ENCODE data around the gene ZNF496. TPM values are rescaled to one million over a fixed set of nuclear protein-coding genes. Genes with fewer than 3 reads are reported as not detected.

Gene ZNF496
- total RNA-seq, 1 donor from 2014 or later: 14.8 TPM

DNA sequence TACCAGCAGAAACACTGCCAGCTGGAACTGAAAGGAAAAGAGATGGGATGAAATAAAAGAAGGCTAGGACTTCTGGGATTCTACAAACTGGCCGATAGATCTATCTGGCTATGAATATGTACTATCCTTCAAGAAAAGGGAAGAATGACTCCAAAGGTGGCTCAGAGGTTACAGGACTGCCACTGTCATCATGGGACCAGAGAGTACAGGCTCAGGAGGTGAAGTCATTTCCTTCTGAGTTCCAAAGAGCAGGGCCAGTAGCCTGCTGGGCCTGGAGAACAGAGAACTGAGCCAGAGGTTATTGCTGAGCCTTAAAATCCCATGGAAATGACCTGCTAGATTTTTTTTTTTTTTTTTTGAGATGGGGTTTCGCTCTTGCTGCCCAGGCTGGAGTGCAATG, 27.6 kb downstream of the ZNF496 start:
- no peak overlapping the region for H3K27ac Mint-ChIP-seq
- intact Hi-C loops (cut with micrococcal nuclease): loop anchor here (1.0 kb wide), 1 partner anchor 38 kb away; no protein-coding TSS in a partner anchor
- no peak overlapping the region for H3K4me3 Mint-ChIP-seq
- no peak for DNase-seq (ENCODE audit: low spot score)
- H3K9me3 Mint-ChIP-seq: no peaks in the 10 kb centered on the region
- H3K4me1 Mint-ChIP-seq (ENCODE audit: low read depth): no peaks in the 10 kb centered on the region
- H3K27me3 Mint-ChIP-seq (ENCODE audit: insufficient read depth): no peaks in the 10 kb centered on the region
- H3K36me3 Mint-ChIP-seq (ENCODE audit: low read depth): peaks cover 3% of the 10 kb centered on the region

- Mint-ChIP-seq H3K4me1 (ENCODE audit: low read depth) (no peaks in the 10 kb centered on the region), H3K36me3 (ENCODE audit: low read depth) (peaks cover 3% of the 10 kb centered on the region), H3K27me3 (ENCODE audit: insufficient read depth) (no peaks in the 10 kb centered on the region), H3K27ac (no peak overlapping the region), H3K9me3 (no peaks in the 10 kb centered on the region), H3K4me3 (no peak overlapping the region)
- intact Hi-C loops (cut with micrococcal nuclease): no loop called here
- no peak for DNase-seq (ENCODE audit: low spot score)
Observed at GRCh38 chr1:247303216-247303615, 28.5 kb downstream of the ZNF496 start.

GRCh38 chr1:247301176-247301540, 30.5 kb downstream of the ZNF496 start:
- H3K4me3 Mint-ChIP-seq: no peak overlapping the region
- intact Hi-C loops (cut with micrococcal nuclease): no loop called here
- H3K9me3 Mint-ChIP-seq: no peaks in the 10 kb centered on the region
- no peak overlapping the region for H3K27ac Mint-ChIP-seq
- DNase-seq (ENCODE audit: low spot score): no peak
- no peaks in the 10 kb centered on the region for H3K4me1 Mint-ChIP-seq (ENCODE audit: low read depth)
- no peaks in the 10 kb centered on the region for H3K27me3 Mint-ChIP-seq (ENCODE audit: insufficient read depth)
- peaks cover 3% of the 10 kb centered on the region for H3K36me3 Mint-ChIP-seq (ENCODE audit: low read depth)

- Mint-ChIP-seq H3K36me3 (ENCODE audit: low read depth) (peaks cover 3% of the 10 kb centered on the region), H3K9me3 (no peaks in the 10 kb centered on the region), H3K27ac (no peak overlapping the region), H3K27me3 (ENCODE audit: insufficient read depth) (no peaks in the 10 kb centered on the region), H3K4me3 (no peak overlapping the region), H3K4me1 (ENCODE audit: low read depth) (no peaks in the 10 kb centered on the region)
- DNase-seq (ENCODE audit: low spot score): no peak
- intact Hi-C loops (cut with micrococcal nuclease): no loop called here
Observed at GRCh38 chr1:247300491-247301175, 31.0 kb downstream of the ZNF496 start.

- Mint-ChIP-seq H3K36me3 (ENCODE audit: low read depth) (peaks cover 3% of the 10 kb centered on the region), H3K9me3 (no peaks in the 10 kb centered on the region), H3K4me3 (no peak overlapping the region), H3K4me1 (ENCODE audit: low read depth) (no peaks in the 10 kb centered on the region), H3K27me3 (ENCODE audit: insufficient read depth) (no peaks in the 10 kb centered on the region), H3K27ac (no peak overlapping the region)
- no peak for DNase-seq (ENCODE audit: low spot score)
- intact Hi-C loops (cut with micrococcal nuclease): no loop called here
Observed at GRCh38 chr1:247299723-247300381, 31.8 kb downstream of the ZNF496 start.

DNA sequence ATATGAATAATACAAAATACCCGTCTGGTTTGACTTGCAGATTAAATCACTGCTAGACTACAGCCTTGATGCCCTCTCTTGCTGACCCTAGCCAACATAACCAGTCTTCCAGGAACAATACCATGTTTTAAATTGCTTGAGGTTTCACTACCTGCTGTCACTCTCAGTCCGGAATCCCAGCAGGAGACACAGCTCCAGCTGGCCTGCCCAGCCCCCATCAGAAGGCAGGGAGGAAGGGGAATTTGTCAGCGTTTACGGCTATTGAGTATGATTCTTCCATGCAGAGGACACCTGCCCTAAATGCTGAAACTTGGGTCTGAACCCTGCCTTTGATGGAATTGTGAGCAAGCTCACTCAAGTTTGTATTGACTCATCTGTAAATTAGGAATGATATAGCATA, 33.0 kb downstream of the ZNF496 start:
- Mint-ChIP-seq H3K9me3 (no peaks in the 10 kb centered on the region), H3K4me1 (ENCODE audit: low read depth) (no peaks in the 10 kb centered on the region), H3K36me3 (ENCODE audit: low read depth) (peaks cover 3% of the 10 kb centered on the region), H3K27me3 (ENCODE audit: insufficient read depth) (no peaks in the 10 kb centered on the region), H3K4me3 (no peak overlapping the region), H3K27ac (no peak overlapping the region)
- intact Hi-C loops (cut with micrococcal nuclease): no loop called here
- no peak for DNase-seq (ENCODE audit: low spot score)

- intact Hi-C loops (cut with micrococcal nuclease): no loop called here
- Mint-ChIP-seq H3K9me3 (no peaks in the 10 kb centered on the region), H3K4me3 (no peak overlapping the region), H3K27ac (no peak overlapping the region), H3K27me3 (ENCODE audit: insufficient read depth) (no peaks in the 10 kb centered on the region), H3K4me1 (ENCODE audit: low read depth) (no peaks in the 10 kb centered on the region), H3K36me3 (ENCODE audit: low read depth) (peaks cover 3% of the 10 kb centered on the region)
- DNase-seq (ENCODE audit: low spot score): no peak
Observed at GRCh38 chr1:247298124-247298481, 33.6 kb downstream of the ZNF496 start.

GRCh38 chr1:247297263-247298123, 34.2 kb downstream of the ZNF496 start:
- Mint-ChIP-seq H3K4me3 (no peak overlapping the region), H3K9me3 (no peaks in the 10 kb centered on the region), H3K4me1 (ENCODE audit: low read depth) (no peaks in the 10 kb centered on the region), H3K27ac (no peak overlapping the region), H3K27me3 (ENCODE audit: insufficient read depth) (no peaks in the 10 kb centered on the region), H3K36me3 (ENCODE audit: low read depth) (peaks cover under 1% of the 10 kb centered on the region)
- intact Hi-C loops (cut with micrococcal nuclease): no loop called here
- DNase-seq (ENCODE audit: low spot score): no peak

GRCh38 chr1:247296599-247297180, 35.0 kb downstream of the ZNF496 start:
- Mint-ChIP-seq H3K4me1 (ENCODE audit: low read depth) (no peaks in the 10 kb centered on the region), H3K4me3 (no peak overlapping the region), H3K9me3 (no peaks in the 10 kb centered on the region), H3K27ac (no peak overlapping the region), H3K36me3 (ENCODE audit: low read depth) (no peaks in the 10 kb centered on the region), H3K27me3 (ENCODE audit: insufficient read depth) (no peaks in the 10 kb centered on the region)
- DNase-seq (ENCODE audit: low spot score): no peak
- intact Hi-C loops (cut with micrococcal nuclease): no loop called here

DNA sequence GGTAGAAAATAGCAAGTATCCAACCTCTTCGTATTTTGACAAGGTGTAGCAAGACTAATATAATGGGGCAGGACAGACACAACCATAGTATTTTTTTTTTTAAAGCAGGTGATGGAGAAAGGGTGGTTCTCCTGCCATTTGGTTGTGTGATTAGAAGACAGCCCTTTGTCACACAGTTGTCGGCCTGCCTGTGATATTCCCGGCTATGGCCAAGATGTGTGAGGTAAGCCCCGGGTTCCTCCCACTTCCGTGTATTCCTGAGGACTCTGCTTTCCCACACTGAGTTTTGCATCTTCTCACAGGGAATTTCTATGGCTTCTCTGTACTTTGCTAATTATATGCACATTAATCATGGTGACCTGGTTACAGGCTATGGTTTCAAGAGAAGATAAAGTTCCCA, 35.9 kb downstream of the ZNF496 start:
- Mint-ChIP-seq H3K27me3 (ENCODE audit: insufficient read depth) (peaks cover 1% of the 10 kb centered on the region), H3K4me1 (ENCODE audit: low read depth) (no peaks in the 10 kb centered on the region), H3K9me3 (no peaks in the 10 kb centered on the region), H3K4me3 (no peak overlapping the region), H3K36me3 (ENCODE audit: low read depth) (no peaks in the 10 kb centered on the region), H3K27ac (no peak overlapping the region)
- intact Hi-C loops (cut with micrococcal nuclease): no loop called here
- no peak for DNase-seq (ENCODE audit: low spot score)

DNA sequence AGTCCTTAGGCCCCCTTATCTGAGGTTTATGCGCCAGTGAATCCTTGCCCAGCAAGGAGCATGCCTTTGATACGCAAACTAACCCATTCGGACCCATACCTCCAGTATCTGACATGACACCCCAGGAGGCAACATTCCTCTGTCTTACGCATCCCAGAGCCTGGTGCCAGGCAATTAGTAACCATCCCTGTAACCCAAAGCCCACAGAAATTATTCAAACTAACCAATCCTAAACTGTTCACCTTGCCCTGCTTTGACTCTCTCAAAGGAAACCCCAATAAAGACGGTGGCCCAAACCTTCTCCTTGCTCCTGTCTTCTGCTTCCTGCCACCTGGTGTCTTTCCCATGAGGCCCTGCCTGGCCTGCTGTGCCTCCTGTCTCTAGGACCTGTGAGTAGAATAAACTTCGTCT, 36.4 kb downstream of the ZNF496 start:
- H3K36me3 Mint-ChIP-seq (ENCODE audit: low read depth): no peaks in the 10 kb centered on the region
- intact Hi-C loops (cut with micrococcal nuclease): no loop called here
- peaks cover 1% of the 10 kb centered on the region for H3K27me3 Mint-ChIP-seq (ENCODE audit: insufficient read depth)
- H3K4me3 Mint-ChIP-seq: no peak overlapping the region
- no peaks in the 10 kb centered on the region for H3K4me1 Mint-ChIP-seq (ENCODE audit: low read depth)
- H3K9me3 Mint-ChIP-seq: no peaks in the 10 kb centered on the region
- H3K27ac Mint-ChIP-seq: no peak overlapping the region
- DNase-seq (ENCODE audit: low spot score): no peak

- intact Hi-C loops (cut with micrococcal nuclease): no loop called here
- Mint-ChIP-seq H3K27ac (no peak overlapping the region), H3K4me1 (ENCODE audit: low read depth) (no peaks in the 10 kb centered on the region), H3K9me3 (peaks cover 5% of the 10 kb centered on the region), H3K36me3 (ENCODE audit: low read depth) (no peaks in the 10 kb centered on the region), H3K27me3 (ENCODE audit: insufficient read depth) (peaks cover 1% of the 10 kb centered on the region), H3K4me3 (no peak overlapping the region)
- no peak for DNase-seq (ENCODE audit: low spot score)
Observed at GRCh38 chr1:247294282-247294681, 37.4 kb downstream of the ZNF496 start.

GRCh38 chr1:247293047-247293446, 38.6 kb downstream of the ZNF496 start:
- Mint-ChIP-seq H3K9me3 (peaks cover 15% of the 10 kb centered on the region), H3K27ac (no peak overlapping the region), H3K27me3 (ENCODE audit: insufficient read depth) (peaks cover 1% of the 10 kb centered on the region), H3K4me3 (no peak overlapping the region), H3K4me1 (ENCODE audit: low read depth) (no peaks in the 10 kb centered on the region), H3K36me3 (ENCODE audit: low read depth) (no peaks in the 10 kb centered on the region)
- DNase-seq (ENCODE audit: low spot score): no peak
- intact Hi-C loops (cut with micrococcal nuclease): no loop called here

All from activated T-helper 1 cell treated with anti-CD3 and anti-CD28 coated beads, Interleukin-12 subunit alpha, Interleukin-12 subunit beta, Interleukin-2, Interleukin-4 antibody, amounts not matched to agents 30 ng/mL and 10 ng/mL and 1 ng/mL, durations not matched to agents 14 hours and 24 hours and 36 hours (primary cell).